Tongue (tissue), 2 donors: ENCODE results near the gene TSPAN9. TPM values are rescaled to one million over a fixed set of nuclear protein-coding genes. Genes with fewer than 3 reads are reported as not detected.

Source experiments
- DNase-seq: peaks from one replicate; pipeline ENCODE4 v3.0.0-alpha.2; 2015
- total RNA-seq: library from RNA; depleted of rRNA; stranded (reverse); fragments of >200 nt; gene quantifications from one replicate; pipeline ENCODE4 v1.2.3, GENCODE V29; 2014

The TSPAN9 gene
- total RNA-seq, 1 donor from 2014 or later, result 162 TPM

GRCh38 chr12:3277306-3277943 is 200.2 kb downstream of the TSPAN9 start:
- DNase-seq, result no peak

DNA sequence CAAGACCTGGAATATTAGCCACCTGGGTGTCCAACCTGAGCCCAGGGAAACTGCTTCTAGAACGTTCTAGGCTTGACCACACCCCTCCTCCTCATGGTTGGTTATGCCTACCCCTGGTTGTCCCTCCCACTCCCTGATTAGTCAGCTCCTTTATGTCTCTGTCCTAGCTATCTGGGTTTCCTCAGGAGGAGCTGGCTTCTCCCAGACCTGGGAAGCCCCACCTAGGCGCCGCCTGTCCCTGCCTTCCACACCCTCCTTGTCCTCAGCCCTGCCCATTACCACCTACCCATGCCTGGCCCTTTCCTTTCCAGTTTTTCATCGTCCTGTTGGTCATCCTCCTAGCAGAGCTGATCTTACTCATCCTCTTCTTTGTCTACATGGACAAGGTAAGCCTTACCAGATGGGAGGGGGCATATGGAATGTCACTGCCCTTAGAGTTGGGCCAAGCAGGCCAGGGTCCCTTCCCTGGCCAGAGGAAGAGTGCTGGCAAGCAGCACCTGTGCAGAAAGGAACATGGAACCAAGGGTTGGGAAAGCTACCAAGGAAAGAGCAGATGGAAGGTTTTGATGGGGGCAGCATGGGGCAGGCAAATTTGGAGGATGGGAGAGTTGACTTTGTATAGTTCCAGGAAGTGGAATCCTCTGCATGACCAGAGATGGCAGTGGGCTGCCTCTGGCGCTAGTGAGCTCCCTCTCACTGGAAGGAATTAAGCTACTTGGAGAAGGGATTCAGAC is 201.7 kb downstream of the TSPAN9 start:
- DNase-seq, result no peak

DNA sequence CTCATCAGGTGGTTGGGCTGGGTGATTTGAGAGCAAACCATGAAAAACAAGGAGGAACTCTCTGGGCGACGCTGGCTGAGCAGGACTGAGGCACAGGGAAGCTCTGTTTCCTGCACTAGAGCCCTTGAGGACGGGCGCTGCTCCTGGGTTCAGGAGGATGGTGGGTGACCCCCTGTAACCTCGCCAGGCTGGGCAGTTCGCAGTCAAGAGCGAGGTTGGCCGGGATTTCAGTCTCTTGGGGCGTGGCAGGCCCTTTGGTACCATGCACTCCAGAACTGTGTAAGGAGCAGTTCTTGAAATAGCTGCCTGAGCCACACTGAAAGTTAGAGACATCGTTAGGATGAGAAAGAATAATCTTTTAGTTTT is 202.2 kb downstream of the TSPAN9 start:
- no peak for DNase-seq

- DNase-seq, result no peak
Measured at GRCh38 chr12:3279832-3280231, 202.7 kb downstream of the TSPAN9 start.

DNA sequence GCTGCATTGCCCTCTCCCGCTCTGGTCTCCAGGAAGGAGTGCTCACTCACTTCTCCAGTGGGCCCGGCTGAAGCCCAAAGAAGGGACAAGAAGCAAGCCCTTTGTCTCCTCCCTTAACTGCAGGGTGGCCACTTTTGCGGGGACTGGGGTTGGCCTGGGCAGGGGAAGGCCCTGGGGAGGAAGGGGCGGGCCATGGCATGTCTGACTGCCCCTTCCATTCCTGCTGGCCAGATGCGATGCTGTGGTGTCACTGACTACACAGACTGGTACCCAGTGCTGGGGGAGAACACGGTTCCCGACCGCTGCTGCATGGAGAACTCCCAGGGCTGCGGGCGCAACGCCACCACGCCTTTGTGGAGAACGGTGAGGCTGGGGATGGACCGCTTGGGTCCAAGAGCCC is 203.8 kb downstream of the TSPAN9 start:
- no peak for DNase-seq

GRCh38 chr12:3281588-3282383 is 204.6 kb downstream of the TSPAN9 start:
- peak; percentile 69 for DNase-seq

DNA sequence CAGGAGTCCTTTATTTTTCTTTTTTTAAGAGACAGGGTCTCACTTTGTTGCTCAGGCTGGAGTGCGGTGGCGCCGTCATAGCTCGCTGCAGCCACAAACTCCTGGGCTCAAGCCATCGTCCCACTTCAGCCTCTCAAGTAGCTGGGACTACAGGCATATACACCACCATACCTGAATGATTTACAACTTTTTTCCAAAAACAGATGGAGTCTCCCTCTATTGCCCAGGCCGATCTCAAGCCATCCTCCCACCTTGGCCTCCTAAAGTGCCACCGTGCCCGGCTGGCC is 205.1 kb downstream of the TSPAN9 start:
- no peak for DNase-seq

GRCh38 chr12:3283137-3283680 is 206.0 kb downstream of the TSPAN9 start:
- no peak for DNase-seq

- DNase-seq, result peak; percentile 56
Measured at GRCh38 chr12:3284405-3284804, 207.2 kb downstream of the TSPAN9 start.

DNA sequence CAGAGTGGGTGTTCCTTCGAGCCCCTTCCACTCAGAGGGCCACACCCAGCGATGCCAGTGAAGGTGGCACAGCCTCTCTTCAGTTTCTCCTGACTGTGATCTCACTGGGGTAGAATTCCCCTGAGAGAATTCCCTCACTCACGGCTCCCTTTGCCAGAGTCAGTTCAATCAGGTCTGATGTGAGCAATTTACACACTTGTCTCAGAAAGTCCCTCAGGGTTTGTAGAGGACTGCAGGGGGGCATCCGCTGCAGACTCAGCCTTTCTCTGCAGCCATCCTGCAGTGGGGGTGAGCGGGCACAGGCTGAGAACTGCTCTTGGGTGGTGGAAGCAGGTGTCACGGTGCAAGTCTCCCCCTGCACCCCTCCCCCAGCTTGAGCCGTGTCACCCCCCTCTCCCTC is 208.4 kb downstream of the TSPAN9 start:
- no peak for DNase-seq

GRCh38 chr12:3288690-3289089 is 211.5 kb downstream of the TSPAN9 start:
- DNase-seq, result no peak

GRCh38 chr12:3289702-3290101 is 212.5 kb downstream of the TSPAN9 start:
- DNase-seq, result no peak

- no peak for DNase-seq
Measured at GRCh38 chr12:3291939-3292338, 214.8 kb downstream of the TSPAN9 start.

GRCh38 chr12:3292677-3293412 is 215.7 kb downstream of the TSPAN9 start:
- DNase-seq, result no peak

GRCh38 chr12:3293446-3294161 is 216.4 kb downstream of the TSPAN9 start:
- DNase-seq, result no peak

DNA sequence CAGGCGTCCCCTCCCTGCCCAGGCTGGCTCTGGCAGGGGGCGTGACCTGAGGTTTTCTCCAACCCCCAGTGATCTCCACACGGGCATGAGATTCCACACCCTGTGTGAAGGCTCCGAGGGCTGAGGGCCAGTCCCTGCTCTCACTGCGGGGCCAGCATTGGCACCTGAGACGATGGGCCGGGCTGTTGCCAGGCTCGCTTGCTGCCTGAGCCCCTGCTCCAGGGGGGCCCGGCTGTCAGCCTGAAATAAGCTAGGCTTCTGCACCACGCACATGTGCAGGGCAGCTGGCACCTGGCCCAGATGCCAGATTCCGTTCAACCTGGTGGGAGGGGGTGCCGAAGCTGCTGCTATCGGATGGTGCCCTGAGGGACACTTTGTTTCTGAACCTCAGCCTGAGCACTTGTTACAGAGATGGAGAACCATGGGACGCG is 217.3 kb downstream of the TSPAN9 start:
- DNase-seq, result peak; percentile 76

GRCh38 chr12:3295225-3295624 is 218.0 kb downstream of the TSPAN9 start:
- no peak for DNase-seq

GRCh38 chr12:3295646-3296408 is 218.6 kb downstream of the TSPAN9 start:
- DNase-seq, result peak; percentile 84

DNA sequence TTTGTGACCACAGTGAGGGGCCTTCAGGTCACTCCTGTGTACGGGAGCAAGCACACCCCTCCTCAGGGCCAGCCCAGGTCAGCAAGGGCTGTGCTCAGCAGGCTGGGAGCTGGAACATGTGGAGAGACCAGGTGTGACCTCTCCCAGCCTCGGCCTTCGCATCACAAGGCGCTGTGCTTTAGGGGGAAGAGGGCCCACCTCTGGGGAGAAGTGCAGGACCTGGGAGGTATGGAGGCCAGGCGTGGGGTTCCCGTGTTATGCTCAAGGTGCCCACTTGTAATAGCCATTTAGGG is 219.2 kb downstream of the TSPAN9 start:
- DNase-seq, result no peak

DNA sequence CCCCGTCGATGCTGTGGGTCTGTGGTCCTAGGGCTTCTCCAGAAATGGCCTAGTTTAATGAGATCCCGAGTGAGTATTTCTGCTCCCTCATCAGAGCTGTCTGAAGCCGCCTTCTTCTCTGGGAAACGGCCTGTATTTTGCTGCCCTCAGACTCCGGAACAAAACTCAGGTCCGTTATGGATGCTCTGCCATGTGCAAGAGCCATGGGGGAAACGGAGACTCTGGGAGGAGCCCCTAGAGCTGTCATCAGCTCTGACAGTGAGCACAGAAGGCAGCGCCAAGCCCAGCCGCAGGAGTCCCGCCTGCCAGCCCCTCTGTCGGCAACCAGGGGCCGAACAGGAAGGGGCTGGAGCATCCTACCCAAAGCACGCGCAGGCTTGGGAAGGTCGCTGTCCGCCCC is 221.4 kb downstream of the TSPAN9 start:
- DNase-seq, result no peak
